Hair follicular keratinocyte (primary cell): ENCODE measurements around the gene NAT9. TPM values are rescaled to one million over a fixed set of nuclear protein-coding genes. Genes with fewer than 3 reads are reported as not detected.

Experiments
- total RNA-seq: library from RNA; depleted of rRNA; stranded (reverse); fragments of >200 nt; gene quantifications from 2 replicates; pipeline ENCODE4 v1.2.3, GENCODE V29; 2015

The NAT9 gene, protein sequence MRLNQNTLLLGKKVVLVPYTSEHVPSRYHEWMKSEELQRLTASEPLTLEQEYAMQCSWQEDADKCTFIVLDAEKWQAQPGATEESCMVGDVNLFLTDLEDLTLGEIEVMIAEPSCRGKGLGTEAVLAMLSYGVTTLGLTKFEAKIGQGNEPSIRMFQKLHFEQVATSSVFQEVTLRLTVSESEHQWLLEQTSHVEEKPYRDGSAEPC
- total RNA-seq, result 19.5 and 28.0 TPM in 2 replicates

GRCh38 chr17:74776044-74776962 is at the start of gene NAT9:
NAT9 (minus strand) TSS chr17:74776345; CDS start chr17:74775698, 647 bp downstream.

GRCh38 chr17:74748529-74749278 is 27.4 kb downstream of the NAT9 start, which contains the start of gene NHERF1:
NHERF1 (plus strand) TSS chr17:74748628; CDS start chr17:74748847, 219 bp downstream.

GRCh38 chr17:74736513-74737298 is 39.4 kb downstream of the NAT9 start, which contains the start of gene RAB37:
RAB37 (plus strand) TSS chr17:74737256; CDS start chr17:74737273, 17 bp downstream.

Other genes starting within 250 kb of the NAT9 start
- gene CD300LB, start 244.9 kb downstream of the NAT9 start, total RNA-seq, result not detected in 2 replicates
- gene CD300C, start 230.2 kb downstream of the NAT9 start, total RNA-seq, result not detected in 2 replicates
- gene CD300H, start 208.8 kb downstream of the NAT9 start, total RNA-seq, result not detected in 2 replicates
- gene CD300LD, start 184.1 kb downstream of the NAT9 start, total RNA-seq, result not detected in 2 replicates
- not detected in 2 replicates for gene CD300E, start 152.6 kb downstream of the NAT9 start, total RNA-seq
- gene CD300LF, start 63.4 kb downstream of the NAT9 start, total RNA-seq, result not detected in 2 replicates
- gene RAB37, start 39.1 kb downstream of the NAT9 start, total RNA-seq, result not detected in 2 replicates
- gene NHERF1, start 27.7 kb downstream of the NAT9 start, total RNA-seq, result 51.9 and 79.5 TPM in 2 replicates
- not detected in 2 replicates for gene GRIN2C, start 83.5 kb upstream of the NAT9 start, total RNA-seq
- gene FDXR, start 96.6 kb upstream of the NAT9 start, total RNA-seq, result 34.6 and 48.0 TPM in 2 replicates
- gene FADS6, start 117.3 kb upstream of the NAT9 start, total RNA-seq, result not detected in 2 replicates
- 0.27 and 0.70 TPM in 2 replicates for gene USH1G, start 146.9 kb upstream of the NAT9 start, total RNA-seq
- not detected in 2 replicates for gene OTOP2, start 147.9 kb upstream of the NAT9 start, total RNA-seq
- gene OTOP3, start 159.6 kb upstream of the NAT9 start, total RNA-seq, result 0.08 and 0.27 TPM in 2 replicates
- gene HID1, start 196.4 kb upstream of the NAT9 start, total RNA-seq, result 0.08 and 0.16 TPM in 2 replicates
- 11.9 and 20.4 TPM in 2 replicates for gene CDR2L, start 211.3 kb upstream of the NAT9 start, total RNA-seq
- 74.5 and 123 TPM in 2 replicates for gene MRPL58, start 236.3 kb upstream of the NAT9 start, total RNA-seq